HCT116 (cell line): ENCODE measurements around the gene SLA2.

Experiments
- ELF1 ChIP-seq: IDR thresholded peaks from 2 replicates; pipeline ENCODE4 v1.6.1; 2012; ENCODE audit warnings: low read depth, borderline replicate concordance
- POLR2A ChIP-seq: IDR thresholded peaks from 2 replicates; pipeline ENCODE4 v1.7.0; 2011; ENCODE audit warnings: borderline replicate concordance; ENCODE audit not compliant: insufficient read depth, insufficient read length; ENCODE audit errors: extremely low read depth
- POLR2AphosphoS5 ChIP-seq: IDR thresholded peaks from 2 replicates; pipeline ENCODE4 v1.6.1; 2011; ENCODE audit warnings: mild to moderate bottlenecking, low read depth, low read length, moderate library complexity
- RAD21 ChIP-seq: IDR thresholded peaks from 2 replicates; pipeline ENCODE4 v1.6.1; 2012; ENCODE audit warnings: low read depth, mild to moderate bottlenecking
- REST ChIP-seq: IDR thresholded peaks from 2 replicates; pipeline ENCODE4 v1.6.1; 2012; ENCODE audit warnings: low read depth
- SIN3A ChIP-seq: IDR thresholded peaks from 2 replicates; pipeline ENCODE4 v1.6.1; 2012; ENCODE audit warnings: low read depth
- SP1 ChIP-seq: IDR thresholded peaks from 2 replicates; pipeline ENCODE4 v1.6.1; 2012; ENCODE audit warnings: low read depth
- TF ChIP-seq, protein P1 (sequence below), 3 experiments: fragments of 200-600 bp in 1 of 3; sonication (generic) in 1 of 3; IDR thresholded peaks in 2 of 3; conservative IDR thresholded peaks in 1 of 3; 2 replicates each; pipeline ENCODE4 v1.5.1; 2012 to 2017; ENCODE audit warnings: low read depth in 2 of 3, low read length in 2 of 3, antibody characterized with exemption in 1 of 3, borderline replicate concordance in 1 of 3, control low read depth in 1 of 3, mild to moderate bottlenecking in 1 of 3, mixed read lengths in 1 of 3, mixed run types in 1 of 3, moderate library complexity in 1 of 3; ENCODE audit not compliant: insufficient read depth in 1 of 3

DNA sequence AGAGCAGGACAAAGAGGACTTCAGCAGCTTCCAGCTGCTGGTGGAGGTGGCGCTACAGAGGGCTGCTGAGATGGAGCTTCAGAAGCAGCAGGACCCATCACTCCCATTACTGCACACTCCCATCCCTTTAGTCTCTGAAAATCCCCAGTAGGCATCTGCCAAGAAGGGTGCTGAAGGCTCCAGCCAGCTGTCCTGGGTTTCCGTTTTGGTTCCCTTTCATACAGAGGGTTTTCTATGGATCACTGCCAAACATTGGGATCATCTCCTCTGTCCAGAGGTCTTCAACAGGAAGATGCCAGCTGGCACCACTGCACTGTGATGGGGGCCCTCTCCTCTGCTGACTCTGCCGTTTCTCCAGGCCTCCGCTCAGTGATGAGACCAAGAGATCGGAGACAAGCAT, 54.7 kb downstream of the SLA2 start:
- TF ChIP-seq RAD21, result no peak
- TF ChIP-seq SIN3A, result no peak
- no peak for TF ChIP-seq REST
- TF ChIP-seq POLR2AphosphoS5, result no peak
- TF ChIP-seq, protein P1, sequence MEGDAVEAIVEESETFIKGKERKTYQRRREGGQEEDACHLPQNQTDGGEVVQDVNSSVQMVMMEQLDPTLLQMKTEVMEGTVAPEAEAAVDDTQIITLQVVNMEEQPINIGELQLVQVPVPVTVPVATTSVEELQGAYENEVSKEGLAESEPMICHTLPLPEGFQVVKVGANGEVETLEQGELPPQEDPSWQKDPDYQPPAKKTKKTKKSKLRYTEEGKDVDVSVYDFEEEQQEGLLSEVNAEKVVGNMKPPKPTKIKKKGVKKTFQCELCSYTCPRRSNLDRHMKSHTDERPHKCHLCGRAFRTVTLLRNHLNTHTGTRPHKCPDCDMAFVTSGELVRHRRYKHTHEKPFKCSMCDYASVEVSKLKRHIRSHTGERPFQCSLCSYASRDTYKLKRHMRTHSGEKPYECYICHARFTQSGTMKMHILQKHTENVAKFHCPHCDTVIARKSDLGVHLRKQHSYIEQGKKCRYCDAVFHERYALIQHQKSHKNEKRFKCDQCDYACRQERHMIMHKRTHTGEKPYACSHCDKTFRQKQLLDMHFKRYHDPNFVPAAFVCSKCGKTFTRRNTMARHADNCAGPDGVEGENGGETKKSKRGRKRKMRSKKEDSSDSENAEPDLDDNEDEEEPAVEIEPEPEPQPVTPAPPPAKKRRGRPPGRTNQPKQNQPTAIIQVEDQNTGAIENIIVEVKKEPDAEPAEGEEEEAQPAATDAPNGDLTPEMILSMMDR (IDR thresholded peaks at IDR 0.05 in 2 of 3, conservative IDR thresholded peaks at IDR 0.05 in 1 of 3; ENCODE audit: borderline replicate concordance in 1 of 3, insufficient read depth in 1 of 3, low read depth in 2 of 3, low read length in 2 of 3), result no peak
- TF ChIP-seq POLR2A, result no peak
- TF ChIP-seq ELF1, result no peak
- TF ChIP-seq SP1, result no peak
